Measurements from ENCODE around the gene DPM2. TPM values are rescaled to one million over a fixed set of nuclear protein-coding genes. Genes with fewer than 3 reads are reported as not detected.
A peak's percentile ranks its signal among the peaks of the same experiment; 100 is the strongest.

The DPM2 gene
- total and polyA plus RNA-seq, 2 experiments from 2014 or later = 19.2 to 57.1 TPM

DNA sequence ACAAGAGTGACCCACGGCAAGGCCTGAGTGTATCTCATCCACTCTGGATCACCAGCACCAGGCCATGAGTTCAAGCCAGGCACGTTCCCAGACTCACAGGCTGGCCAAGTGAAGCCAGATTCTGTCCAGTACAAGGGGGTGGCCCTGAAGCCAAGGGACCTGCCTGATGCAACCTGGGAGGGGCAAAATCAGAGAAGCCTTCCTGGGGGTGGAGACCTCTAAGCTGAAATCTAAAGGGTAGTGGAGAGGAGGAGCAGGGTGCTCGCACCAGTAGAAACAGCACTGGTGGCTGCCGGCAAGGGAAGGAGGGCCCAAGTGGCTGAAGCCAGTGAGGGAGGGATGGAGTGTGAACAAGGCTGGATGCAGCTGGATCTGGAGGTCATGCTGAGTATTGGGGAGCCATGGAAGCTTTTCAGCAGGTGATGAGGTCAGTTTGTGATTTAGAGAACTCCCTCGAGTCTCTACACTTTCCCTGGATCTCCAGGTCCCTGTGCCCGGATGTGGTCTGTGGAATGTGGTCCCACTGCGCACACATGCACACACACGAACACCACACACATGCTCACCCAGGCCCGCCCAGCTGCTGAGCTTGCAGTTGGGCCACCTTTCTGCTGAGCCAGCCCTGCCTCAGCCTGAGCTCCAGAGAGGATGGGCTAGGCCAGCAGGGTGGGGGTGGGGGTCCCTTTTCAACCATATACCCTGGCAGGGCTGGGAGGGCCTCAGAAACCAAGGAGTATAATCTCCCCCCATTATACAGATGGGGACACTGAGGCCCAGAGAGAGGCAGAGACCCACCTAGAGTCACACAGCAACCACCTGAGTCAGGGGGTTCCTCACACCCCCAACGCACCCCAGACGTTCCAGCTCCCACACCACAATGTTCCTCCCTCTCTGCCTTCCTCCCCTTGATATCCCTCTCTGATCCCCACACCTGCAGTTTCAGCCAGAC lies 8.7 kb downstream of the DPM2 start:
- Histone ChIP-seq H4K20me1 (ENCODE audit: insufficient read depth, poor library complexity, severe bottlenecking) (no peaks in the 10 kb centered on the region), H3K9me3 (ENCODE audit: low read depth) (no peaks in the 10 kb centered on the region), H3K79me2 (no peaks in the 10 kb centered on the region), H3K4me3 (no peak overlapping the region), H3K27me3 (peaks cover 44% of the 10 kb centered on the region), H3K27ac (no peak overlapping the region), H3K9me2 (replicated peaks; ENCODE audit: insufficient read depth) (no peaks in the 10 kb centered on the region), H3K4me2 (no peak overlapping the region), H2AFZ (no peak overlapping the region), H3K36me3 (replicated peaks; ENCODE audit: insufficient read depth, low read depth) (no peaks in the 10 kb centered on the region), H3K4me1 (ENCODE audit: insufficient read depth) (peaks cover 26% of the 10 kb centered on the region)
- 89% methylated on average over 11 of the region's 11 CpGs for WGBS (ENCODE audit: low lambda C conversion rate, missing lambda C conversion rate)
- no peak for TF ChIP-seq EZH2 (IDR thresholded peaks at IDR 0.05; ENCODE audit: borderline replicate concordance)
- no peak for TF ChIP-seq EZH2phosphoT487 (IDR thresholded peaks at IDR 0.05; ENCODE audit: low read depth, severe bottlenecking, unreplicated experiment)
- no peak for TF ChIP-seq CTCF (IDR thresholded peaks at IDR 0.05; ENCODE audit: poor library complexity)
- no peak for DNase-seq (ENCODE audit: low spot score)

DNA sequence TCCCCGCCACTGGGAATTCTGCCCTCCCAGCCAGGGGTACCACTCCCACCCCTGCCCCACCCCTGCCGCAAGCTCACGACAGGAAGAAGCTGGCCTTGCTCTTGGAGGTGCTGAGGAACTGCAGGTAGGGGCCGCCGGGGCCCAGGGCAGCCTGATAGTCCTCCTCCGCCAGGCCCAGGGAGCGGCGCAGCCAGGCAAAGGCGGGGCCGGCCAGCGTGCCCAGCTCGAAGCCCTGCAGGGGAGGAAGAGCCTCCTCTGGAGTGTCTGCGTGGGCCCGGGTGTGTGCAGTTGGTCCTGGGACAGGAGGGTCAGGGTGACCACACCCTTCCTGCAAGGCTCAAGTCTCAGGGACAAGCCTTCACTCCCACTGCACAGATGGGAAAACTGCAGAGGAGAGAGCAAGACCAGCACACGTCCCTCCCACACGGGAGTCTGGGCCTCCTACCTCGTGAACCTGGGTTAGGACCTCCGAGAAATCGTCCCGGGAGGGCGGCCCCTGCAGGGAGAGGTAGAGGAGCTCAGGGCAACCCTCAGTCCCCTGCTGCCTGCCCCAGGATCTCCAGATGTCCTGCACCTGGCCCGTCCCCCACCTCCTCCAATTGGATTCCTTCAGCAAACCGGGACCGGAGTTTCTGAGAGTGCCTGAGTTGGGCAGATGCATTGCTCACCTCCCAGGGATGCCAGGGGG lies 9.5 kb downstream of the DPM2 start:
- H4K20me1 ChIP-seq (ENCODE audit: insufficient read depth, poor library complexity, severe bottlenecking) = no peaks in the 10 kb centered on the region
- no peaks in the 10 kb centered on the region for H3K36me3 ChIP-seq (replicated peaks; ENCODE audit: insufficient read depth, low read depth)
- H2AFZ ChIP-seq = peak overlapping the region; percentile 49
- DNase-seq (ENCODE audit: low spot score) = peak; percentile 64
- peaks cover 44% of the 10 kb centered on the region for H3K27me3 ChIP-seq
- no peaks in the 10 kb centered on the region for H3K9me3 ChIP-seq (ENCODE audit: low read depth)
- 20% methylated on average over 19 of the region's 24 CpGs for WGBS (ENCODE audit: low lambda C conversion rate, missing lambda C conversion rate)
- no peaks in the 10 kb centered on the region for H3K9me2 ChIP-seq (replicated peaks; ENCODE audit: insufficient read depth)
- H3K27ac ChIP-seq = no peak overlapping the region
- peaks cover 26% of the 10 kb centered on the region for H3K4me1 ChIP-seq (ENCODE audit: insufficient read depth)
- H3K79me2 ChIP-seq = no peaks in the 10 kb centered on the region
- TF ChIP-seq EZH2phosphoT487 (IDR thresholded peaks at IDR 0.05; ENCODE audit: low read depth, severe bottlenecking, unreplicated experiment) (no peak), EZH2 (IDR thresholded peaks at IDR 0.05; ENCODE audit: borderline replicate concordance) (no peak), CTCF (IDR thresholded peaks at IDR 0.05; ENCODE audit: poor library complexity) (no peak)
- H3K4me3 ChIP-seq = no peak overlapping the region
- peak overlapping the region; percentile 94 for H3K4me2 ChIP-seq

DNA sequence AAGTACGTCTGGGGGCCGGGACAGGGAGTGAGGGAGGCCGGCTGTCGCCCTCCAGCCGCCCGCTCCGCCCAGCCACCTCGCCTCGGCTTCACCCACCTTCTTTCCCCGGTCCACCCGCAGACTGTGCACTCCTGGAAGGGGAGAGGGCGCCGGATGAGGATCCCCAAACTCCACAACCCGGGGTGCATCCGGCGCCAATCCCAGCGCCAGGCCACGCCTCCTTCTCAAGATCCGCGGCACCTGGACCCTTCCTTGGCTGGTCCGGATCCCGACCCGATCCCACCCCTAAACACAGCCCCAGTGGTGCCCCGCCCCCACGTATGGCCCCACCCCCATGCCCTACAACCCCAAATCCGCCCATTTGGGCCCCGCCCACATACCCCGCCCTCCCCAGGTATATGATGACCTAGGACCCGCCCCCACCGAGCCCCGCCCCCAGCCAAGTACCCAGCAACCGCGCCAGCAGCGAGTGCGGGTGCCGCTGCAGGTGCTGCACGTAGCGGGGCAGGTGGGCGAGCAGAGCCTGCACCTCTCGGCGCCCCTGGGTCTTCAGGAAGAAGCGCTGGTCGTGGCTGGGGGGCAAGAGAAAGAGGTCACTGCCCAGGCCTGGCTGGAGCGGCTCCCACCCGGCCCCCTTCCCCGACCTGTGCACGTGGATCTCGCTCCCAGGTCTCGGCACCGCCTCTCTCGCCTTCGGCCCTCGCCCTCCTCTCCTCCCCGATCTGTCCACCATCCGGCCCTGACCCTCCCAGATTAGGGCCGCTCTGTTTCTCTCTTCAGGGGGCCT lies 10.3 kb downstream of the DPM2 start:
- Histone ChIP-seq H3K79me2 (no peaks in the 10 kb centered on the region), H3K36me3 (replicated peaks; ENCODE audit: insufficient read depth, low read depth) (no peaks in the 10 kb centered on the region), H3K27ac (no peak overlapping the region), H4K20me1 (ENCODE audit: insufficient read depth, poor library complexity, severe bottlenecking) (no peaks in the 10 kb centered on the region), H3K4me3 (peak overlapping the region; percentile 26), H3K9me2 (replicated peaks; ENCODE audit: insufficient read depth) (no peaks in the 10 kb centered on the region), H3K4me2 (peak overlapping the region; percentile 94), H3K27me3 (peaks cover 44% of the 10 kb centered on the region), H2AFZ (peak overlapping the region; percentile 76), H3K4me1 (ENCODE audit: insufficient read depth) (peaks cover 26% of the 10 kb centered on the region), H3K9me3 (ENCODE audit: low read depth) (no peaks in the 10 kb centered on the region)
- TF ChIP-seq CTCF (IDR thresholded peaks at IDR 0.05; ENCODE audit: poor library complexity) (no peak), EZH2 (IDR thresholded peaks at IDR 0.05; ENCODE audit: borderline replicate concordance) (no peak), EZH2phosphoT487 (IDR thresholded peaks at IDR 0.05; ENCODE audit: low read depth, severe bottlenecking, unreplicated experiment) (no peak)
- WGBS (ENCODE audit: low lambda C conversion rate, missing lambda C conversion rate) = 3% methylated on average over 24 of the region's 56 CpGs
- peak; percentile 71 for DNase-seq (ENCODE audit: low spot score)
